NCI-H446 treated with DMSO at 0.1 percent for 48 hours (cell line): Measurements from ENCODE around the gene TNS3.
"Not testable (repeated sequence)": the region's sequence is repeated elsewhere in the genome, so short reads cannot be mapped to it uniquely, and the experiment has no call there.

ENCODE experiments used
- DNase-seq: peaks from one replicate; lab custom pipeline; 2025; lab: John Stamatoyannopoulos, UW

TNS3 gene

GRCh38 chr7:47452295-47452694 is 129.6 kb downstream of the TNS3 start:
- no peak for DNase-seq

DNA sequence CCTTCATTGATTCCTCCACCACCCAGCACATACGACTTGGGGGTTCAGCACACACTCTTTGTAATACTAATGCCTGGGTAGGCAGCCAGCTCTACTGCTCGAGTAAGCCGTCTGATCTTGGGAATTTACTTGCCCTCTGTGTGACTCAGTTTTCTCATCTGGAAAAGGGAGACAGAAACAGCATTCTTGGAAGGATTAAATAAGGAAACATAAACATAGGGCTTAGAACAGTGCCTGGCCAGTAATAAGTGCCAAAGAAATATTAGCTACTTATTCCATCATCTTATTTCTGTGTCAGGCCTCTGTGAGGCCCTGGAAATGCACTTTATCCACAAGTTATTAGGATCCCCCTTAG is 130.1 kb downstream of the TNS3 start:
- no peak for DNase-seq

GRCh38 chr7:47449810-47450590 is 131.9 kb downstream of the TNS3 start:
- no peak for DNase-seq

GRCh38 chr7:47448971-47449370 is 132.9 kb downstream of the TNS3 start:
- no peak for DNase-seq

DNA sequence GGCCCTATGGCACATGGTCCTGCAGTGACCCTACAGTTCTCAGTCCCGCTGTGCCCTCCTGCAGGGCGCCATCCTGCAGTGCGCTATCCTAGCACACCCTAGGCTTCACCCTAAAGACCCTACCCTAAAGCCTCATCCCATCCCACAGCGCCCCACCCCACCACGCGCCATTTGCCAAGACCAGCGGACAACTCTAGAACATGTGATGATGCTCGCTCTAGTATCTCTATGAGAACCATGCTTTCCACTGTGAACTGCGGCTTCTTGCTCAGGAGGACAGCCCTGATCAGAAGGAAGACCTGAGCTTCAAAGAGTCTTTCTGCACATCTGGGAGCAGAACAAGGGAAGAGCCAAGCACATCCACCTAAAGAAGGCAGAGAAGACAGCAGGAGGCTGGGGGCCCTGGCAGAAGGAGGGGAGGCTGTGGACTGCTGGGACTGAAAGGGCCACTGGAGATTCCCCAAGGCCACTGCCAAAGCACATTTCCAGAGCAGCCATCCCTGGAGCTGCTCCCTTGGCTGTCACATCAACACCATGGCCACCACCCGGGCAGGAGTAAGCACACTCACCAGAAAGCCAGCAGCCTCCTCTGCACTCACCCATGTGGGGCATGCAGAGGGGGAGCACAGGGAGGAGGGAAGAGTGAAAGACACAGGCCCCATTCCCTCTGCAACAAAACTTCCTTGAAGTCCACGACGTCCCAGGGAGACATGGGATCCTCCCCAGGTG is 134.1 kb downstream of the TNS3 start:
- DNase-seq, result no peak

DNA sequence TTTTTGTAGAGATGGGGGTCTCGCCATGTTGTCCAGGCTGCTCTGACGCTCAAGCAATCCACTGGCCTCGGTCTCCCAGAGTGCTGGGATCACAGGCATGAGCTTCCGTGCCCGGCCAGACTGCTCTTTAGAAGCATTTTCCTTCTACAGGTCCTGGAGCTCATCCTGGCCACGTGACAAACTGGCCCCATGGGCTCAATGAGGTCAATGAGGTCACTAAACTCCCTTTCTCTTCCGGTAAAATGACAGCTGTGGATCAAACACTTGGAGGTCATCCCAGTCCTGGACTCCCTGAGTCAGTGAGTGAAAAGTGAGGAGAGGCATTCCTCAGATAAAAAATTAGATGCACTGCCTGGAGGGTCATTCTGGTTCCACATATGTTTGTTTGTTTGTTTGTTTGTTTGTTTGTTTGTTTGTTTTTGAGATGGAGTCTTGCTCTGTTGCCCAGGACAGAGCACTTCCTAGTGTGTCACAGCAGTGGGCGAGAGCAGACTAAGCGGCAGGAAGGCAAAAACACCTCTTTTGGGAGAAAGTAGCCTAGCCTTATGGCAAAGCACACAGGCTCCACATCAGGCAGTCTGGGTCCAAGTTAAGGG is 134.9 kb downstream of the TNS3 start:
- DNase-seq, result no peak

- no peak for DNase-seq
Observed at GRCh38 chr7:47444376-47445098, 137.4 kb downstream of the TNS3 start.

DNA sequence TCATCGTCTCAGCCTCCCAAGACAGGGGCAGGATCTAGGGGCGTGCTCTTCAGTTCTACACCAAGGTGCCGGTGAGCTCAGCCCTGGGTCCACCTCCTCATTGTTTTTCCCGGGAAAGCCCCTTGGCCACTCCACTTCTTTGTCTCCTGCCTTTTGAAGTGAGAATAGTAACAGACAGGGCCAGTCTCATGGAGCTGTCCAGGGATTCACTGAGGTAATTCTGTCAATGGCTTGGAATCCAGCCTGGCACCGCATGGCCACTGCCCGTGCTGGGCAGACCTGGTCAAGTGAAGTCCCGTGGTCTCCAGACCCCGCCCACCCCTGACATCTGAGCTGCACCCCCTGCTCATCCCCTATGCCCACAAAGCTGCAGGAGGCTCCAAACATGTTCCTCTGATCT is 138.9 kb downstream of the TNS3 start:
- no peak for DNase-seq

- DNase-seq, result no peak
Observed at GRCh38 chr7:47442605-47442865, 139.4 kb downstream of the TNS3 start.

DNA sequence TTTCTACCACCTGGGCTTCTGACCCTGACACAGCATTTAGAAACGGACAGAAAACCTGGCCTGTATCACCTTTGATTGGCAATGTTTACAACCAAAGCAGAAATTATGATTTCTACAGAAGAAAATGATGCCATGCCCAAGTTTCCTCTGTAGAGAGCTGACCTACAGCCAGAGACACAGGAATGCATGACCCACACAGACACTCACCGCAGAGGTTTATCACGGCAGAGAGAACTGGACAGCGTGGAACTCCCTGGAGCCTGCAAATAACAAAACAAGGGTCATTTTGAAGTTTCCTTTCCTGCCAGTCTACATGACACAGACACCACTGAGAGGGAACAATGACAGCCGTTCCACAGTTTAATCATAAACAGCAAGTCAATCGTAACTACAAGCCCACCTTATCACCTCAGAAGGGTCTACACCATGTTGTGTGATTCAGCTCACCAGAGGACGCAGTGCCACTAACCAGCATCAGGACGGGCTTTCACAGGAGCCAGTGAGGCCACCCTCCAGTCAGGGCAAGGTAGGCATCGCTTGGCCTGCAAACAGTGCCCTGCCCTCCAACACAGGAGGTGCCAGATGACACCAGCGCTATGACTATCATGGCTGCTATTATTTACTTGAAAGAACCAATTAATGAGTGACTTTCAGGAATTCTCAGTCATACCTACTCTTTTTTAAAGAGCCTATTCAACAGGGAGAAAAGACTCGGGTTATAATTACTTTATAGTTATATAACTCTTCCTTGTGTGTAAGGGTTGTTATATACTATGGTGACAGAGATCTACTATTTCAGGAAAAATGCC is 139.9 kb downstream of the TNS3 start:
- no peak for DNase-seq

DNA sequence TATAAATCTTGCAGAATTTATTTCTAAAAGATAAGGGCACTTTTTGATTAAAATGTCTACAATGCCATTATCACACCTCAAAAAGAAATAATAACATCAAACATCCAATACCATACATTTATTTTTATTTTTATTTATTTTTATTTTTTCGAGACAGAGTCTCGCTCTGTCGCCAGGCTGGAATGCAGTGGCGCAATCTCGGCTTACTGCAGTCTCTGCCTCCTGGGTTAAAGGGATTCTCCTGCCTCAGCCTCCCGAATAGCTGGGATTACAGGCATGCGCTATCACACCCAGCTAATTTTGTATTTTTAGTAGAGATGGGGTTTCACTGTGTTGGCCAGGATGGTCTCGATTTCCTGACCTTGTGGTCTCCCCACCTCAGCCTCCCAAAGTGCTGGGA is 140.9 kb downstream of the TNS3 start:
- DNase-seq, result not testable (repeated sequence)

- no peak for DNase-seq
Observed at GRCh38 chr7:47440320-47440719, 141.6 kb downstream of the TNS3 start.

- DNase-seq, result no peak
Observed at GRCh38 chr7:47439181-47439667, 142.7 kb downstream of the TNS3 start.

DNA sequence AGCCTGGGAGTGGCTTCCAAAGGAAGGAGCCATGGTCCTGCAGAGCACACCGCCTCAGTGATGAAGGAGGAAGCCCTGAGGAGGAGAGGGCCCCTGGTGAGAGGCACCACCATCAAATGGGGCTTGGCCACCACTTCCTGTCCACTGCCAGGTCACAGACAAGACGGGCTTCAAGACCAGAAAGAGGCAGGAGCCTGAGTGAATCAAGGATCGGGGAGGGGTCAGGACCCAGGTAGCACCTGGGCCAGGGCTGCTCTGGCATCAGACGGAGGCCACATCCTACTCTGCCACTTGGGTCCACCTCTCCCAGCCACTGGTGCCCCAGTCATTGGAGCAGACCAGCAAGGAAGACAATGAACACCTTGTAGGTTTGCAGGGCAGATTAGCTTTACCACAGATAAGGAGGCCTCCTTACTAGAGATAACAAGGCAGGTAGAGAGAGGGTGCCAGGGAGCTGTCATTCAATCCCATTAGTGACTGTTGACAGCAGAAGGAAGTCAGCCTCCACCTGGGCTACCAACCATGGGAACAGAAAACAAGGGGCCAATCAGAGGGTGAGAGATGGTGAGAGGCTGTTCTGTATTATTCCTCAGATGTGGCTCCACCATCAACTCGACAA is 143.4 kb downstream of the TNS3 start:
- DNase-seq, result no peak

- no peak for DNase-seq
Observed at GRCh38 chr7:47435889-47436312, 146.0 kb downstream of the TNS3 start.

- DNase-seq, result no peak
Observed at GRCh38 chr7:47433564-47433895, 148.4 kb downstream of the TNS3 start.

DNA sequence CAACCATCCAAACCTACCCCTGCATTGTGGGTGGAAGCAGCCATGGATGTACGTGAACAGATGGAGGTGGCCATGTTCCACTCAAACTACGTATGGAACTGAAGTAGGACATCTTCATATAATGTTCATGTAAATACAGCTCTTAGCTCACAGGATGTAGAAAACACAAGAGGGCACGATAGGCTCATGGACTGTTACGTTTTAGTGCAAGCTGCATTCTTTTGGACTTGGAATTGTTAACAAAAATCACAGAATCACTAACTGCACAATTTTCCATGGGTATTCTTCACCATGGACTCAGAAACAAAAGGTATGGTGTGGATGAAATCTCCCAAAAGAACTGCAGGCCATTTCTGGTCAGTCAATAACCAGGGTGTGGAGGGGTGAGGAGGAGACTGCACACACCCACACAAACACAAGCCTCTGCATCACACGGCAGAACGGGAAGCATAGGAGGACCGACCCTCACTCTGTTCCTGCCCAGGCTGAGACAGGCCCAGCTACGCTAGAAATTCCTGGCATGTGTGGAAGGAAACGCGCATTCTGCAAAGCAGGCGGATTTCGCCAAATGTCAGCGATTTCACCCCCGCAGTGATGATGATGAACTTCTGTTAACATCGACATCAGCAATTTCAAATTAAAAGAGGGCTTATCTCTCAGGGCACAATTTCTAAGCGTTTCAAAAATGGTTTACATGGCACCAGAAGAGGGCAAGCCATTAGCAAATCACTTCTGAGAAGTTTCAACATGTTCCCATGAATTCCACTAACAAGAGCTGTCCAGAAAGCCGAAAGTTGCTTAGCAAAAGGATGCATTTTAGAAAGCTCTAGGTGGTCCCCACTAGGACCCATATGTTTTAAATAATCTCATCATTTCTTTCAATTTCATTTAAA is 149.0 kb downstream of the TNS3 start:
- no peak for DNase-seq

- no peak for DNase-seq
Observed at GRCh38 chr7:47430422-47430821, 151.5 kb downstream of the TNS3 start.

- DNase-seq, result no peak
Observed at GRCh38 chr7:47428768-47429472, 153.0 kb downstream of the TNS3 start.
